HG03457 (cell line): ENCODE data around the gene ENTHD1.

ENCODE experiments used
- ATAC-seq: cut with Tn5 transposase; IDR thresholded peaks from one replicate; pipeline ENCODE4 v1.9.1; 2021; ENCODE audit warnings: moderate number of reproducible peaks; ENCODE audit not compliant: unreplicated experiment

ENTHD1 gene

GRCh38 chr22:39800790-39801520 lies 92.6 kb downstream of the ENTHD1 start:
- no peak for ATAC-seq

GRCh38 chr22:39797528-39798147 lies 95.9 kb downstream of the ENTHD1 start:
- no peak for ATAC-seq

- no peak for ATAC-seq
Observed at GRCh38 chr22:39789788-39790187, 103.8 kb downstream of the ENTHD1 start.

GRCh38 chr22:39785232-39785631 lies 108.3 kb downstream of the ENTHD1 start:
- no peak for ATAC-seq

GRCh38 chr22:39777716-39778454 lies 115.7 kb downstream of the ENTHD1 start:
- no peak for ATAC-seq

- no peak for ATAC-seq
Observed at GRCh38 chr22:39776295-39777009, 117.1 kb downstream of the ENTHD1 start.

- no peak for ATAC-seq
Observed at GRCh38 chr22:39773976-39774539, 119.5 kb downstream of the ENTHD1 start.

- no peak for ATAC-seq
Observed at GRCh38 chr22:39773503-39773902, 120.1 kb downstream of the ENTHD1 start.

- no peak for ATAC-seq
Observed at GRCh38 chr22:39771486-39771885, 122.1 kb downstream of the ENTHD1 start.

GRCh38 chr22:39765661-39766060 lies 127.9 kb downstream of the ENTHD1 start:
- no peak for ATAC-seq

- no peak for ATAC-seq
Observed at GRCh38 chr22:39765046-39765445, 128.5 kb downstream of the ENTHD1 start.

- no peak for ATAC-seq
Observed at GRCh38 chr22:39763276-39763675, 130.3 kb downstream of the ENTHD1 start.

- ATAC-seq = no peak
Observed at GRCh38 chr22:39750759-39751158, 142.8 kb downstream of the ENTHD1 start.

- no peak for ATAC-seq
Observed at GRCh38 chr22:39748877-39749276, 144.7 kb downstream of the ENTHD1 start.

- no peak for ATAC-seq
Observed at GRCh38 chr22:39746600-39747262, 146.8 kb downstream of the ENTHD1 start.

- ATAC-seq = no peak
Observed at GRCh38 chr22:39745789-39746188, 147.8 kb downstream of the ENTHD1 start.

GRCh38 chr22:39744353-39744752 lies 149.2 kb downstream of the ENTHD1 start:
- ATAC-seq = no peak

- ATAC-seq = no peak
Observed at GRCh38 chr22:39743935-39744334, 149.6 kb downstream of the ENTHD1 start.

- no peak for ATAC-seq
Observed at GRCh38 chr22:39739338-39740027, 154.1 kb downstream of the ENTHD1 start.

- no peak for ATAC-seq
Observed at GRCh38 chr22:39738746-39739145, 154.8 kb downstream of the ENTHD1 start.
